GM18508 (cell line): ENCODE results near the gene KRT17.
"Not testable (repeated sequence)": the region's sequence is repeated elsewhere in the genome, so short reads cannot be mapped to it uniquely, and the experiment has no call there.

Source experiments
- ATAC-seq: cut with Tn5 transposase; IDR thresholded peaks from one replicate; pipeline ENCODE4 v1.9.1; 2021; ENCODE audit warnings: moderate number of reproducible peaks; ENCODE audit not compliant: insufficient read depth, unreplicated experiment

The KRT17 gene

DNA sequence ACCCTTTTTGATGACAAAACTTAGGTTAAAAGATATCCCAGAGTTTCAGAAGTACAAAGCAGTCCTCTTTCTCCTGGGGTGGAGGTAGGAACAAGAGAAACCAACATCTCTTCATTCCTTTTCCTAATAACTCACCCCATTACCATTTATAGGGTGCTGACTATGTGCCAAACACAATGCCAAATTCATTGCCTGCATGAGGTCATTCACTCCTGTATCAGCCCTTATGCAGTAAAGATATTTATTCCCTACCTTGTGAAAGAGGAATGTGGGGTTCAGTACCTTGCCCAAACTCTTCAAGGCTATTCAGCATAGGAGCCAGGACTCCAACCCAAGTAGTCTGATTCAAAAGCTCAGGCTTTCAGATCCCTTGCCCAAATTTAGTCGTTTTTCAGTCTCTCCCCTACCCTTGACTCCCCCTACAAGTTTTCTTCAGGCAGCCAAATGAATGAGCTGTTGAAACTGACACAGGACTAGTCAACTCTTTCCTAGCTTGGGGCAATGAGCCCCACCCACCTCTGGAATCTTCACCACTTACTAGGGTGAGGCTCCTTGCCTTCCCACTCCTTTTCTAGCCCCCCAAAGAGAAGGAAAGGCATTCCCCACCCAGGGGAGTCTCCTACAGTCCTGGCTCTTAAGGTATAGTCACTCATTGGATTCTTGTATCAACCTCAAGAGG lies 43.5 kb downstream of the KRT17 start:
- no peak for ATAC-seq

DNA sequence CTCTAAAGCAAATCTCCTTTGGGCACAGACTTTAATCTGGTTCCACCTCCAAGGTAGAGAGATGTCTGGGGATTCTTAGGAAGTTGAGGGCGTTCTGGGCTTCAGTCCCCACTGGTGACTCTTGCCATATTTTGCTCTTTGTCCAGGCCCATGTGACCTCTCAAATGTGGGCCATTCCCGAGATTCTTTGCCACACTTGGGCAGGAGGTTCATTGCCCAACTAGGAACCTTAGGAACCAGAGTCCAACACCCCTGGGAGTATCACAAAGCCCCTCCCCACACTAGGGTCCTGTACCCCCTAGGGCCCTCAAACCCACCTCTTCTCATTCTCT lies 44.2 kb downstream of the KRT17 start:
- ATAC-seq, result no peak

DNA sequence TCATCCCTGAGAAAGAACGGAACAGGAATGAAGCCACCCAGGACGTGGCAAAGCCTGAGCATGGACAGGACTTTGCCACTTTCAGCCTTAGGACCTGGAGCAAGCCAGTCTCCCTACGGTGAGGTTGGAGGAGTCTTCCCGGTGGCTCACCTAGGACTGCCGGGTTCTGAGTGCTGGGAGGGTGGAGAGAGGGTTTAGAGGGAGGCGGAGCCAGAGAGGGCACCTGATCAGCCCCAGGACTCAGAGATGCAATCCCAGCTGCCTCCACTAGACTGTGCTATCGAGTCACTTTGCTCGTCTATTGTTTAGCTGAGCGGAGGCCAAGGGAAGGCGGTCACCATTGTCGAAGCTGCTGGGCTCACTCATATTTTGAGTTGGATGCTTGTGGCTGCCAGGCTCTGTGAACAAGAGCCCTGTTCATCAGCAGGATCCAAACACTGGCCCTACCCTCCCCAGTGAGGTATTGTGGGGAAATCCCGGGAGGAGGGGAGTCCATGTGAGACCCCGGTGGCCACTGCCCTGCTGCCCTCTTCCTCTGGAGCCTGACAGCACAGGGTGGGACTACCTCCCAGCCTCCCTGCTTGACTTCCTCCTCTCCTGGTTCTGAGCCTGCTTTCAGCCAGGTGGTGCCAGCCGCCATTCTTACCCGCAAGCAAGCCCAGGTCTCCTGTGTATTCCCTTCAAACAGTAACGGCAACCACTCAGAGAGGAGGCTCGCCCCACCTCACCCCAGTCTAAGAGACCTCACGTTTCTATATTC lies 44.7 kb downstream of the KRT17 start:
- ATAC-seq, result no peak

DNA sequence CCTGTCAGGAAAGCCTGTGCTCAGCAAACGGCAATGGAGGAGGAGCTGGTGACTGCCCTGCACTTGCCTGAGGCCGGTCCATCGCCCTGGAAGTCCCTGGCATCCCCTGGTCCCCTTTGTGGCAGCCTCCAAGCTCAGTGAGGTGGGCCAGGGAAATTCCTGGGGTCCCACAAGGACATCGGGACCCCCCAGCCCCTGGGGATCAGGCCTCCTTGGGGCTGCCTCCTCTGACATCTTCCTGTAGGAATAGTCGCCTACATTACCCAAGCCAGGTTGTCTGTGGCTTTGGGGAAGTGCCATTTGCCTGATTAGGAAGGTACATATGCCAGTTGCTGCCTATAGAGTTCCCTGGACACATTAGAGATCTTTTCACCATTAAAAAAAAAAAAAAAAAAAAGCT lies 45.4 kb downstream of the KRT17 start:
- no peak for ATAC-seq

DNA sequence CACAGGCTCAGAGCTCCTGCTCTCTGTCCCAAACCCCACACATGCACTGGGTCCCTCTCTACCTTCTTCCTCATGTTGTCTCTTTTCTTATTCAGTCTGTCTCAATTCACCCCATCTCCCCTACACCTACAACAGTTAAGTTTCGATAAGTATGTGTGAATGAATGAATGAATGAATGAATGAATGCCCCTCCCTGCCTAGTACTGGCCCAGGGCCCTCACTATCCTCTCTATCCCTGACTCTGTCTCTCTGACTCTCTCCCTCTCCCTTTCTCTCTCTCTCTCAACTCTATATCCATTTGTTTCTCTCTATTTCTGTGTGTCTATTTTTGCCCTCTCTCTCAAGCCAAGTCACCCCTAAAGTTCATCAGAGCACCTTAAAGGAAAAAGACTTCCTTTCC lies 45.8 kb downstream of the KRT17 start:
- ATAC-seq, result no peak

DNA sequence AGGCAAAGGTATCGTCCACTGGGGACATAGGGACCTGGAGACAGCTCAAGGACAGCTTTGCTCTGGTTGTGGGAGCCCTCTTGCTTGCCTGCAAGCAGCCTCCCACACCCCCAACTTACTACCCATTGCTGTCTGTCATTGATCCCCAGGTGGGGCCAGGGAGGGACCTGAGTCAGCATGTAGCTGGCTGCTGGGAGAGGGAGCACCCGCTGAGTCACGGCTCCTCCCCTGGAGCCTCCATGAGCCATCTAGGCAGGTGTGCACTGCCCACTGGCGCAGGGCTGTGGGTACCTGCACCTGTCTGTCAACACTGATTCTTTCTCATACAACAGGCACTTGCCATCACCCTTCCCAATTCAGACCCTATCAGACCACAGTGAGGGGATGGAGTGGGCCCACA lies 47.6 kb downstream of the KRT17 start:
- ATAC-seq, result not testable (repeated sequence)

DNA sequence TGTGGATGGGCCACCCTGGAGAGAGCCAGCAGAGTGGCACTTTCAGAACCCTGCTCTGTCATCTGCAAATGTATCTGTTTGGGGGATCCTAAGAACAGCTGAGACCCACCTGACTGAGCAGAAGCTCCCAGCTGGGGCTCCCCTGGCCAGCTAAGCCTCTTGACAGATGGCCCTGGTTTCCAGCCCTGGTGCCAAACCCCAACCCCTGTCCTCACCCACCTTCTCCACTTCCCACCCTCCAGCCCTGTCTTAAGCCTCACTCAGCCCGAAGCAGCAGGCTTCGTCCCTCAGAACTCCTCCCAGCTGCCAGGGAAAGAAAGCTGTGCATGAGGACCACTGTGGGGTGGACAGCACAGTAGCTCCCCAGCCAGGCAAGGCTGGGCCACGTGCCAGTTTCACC lies 49.0 kb downstream of the KRT17 start:
- ATAC-seq, result no peak

DNA sequence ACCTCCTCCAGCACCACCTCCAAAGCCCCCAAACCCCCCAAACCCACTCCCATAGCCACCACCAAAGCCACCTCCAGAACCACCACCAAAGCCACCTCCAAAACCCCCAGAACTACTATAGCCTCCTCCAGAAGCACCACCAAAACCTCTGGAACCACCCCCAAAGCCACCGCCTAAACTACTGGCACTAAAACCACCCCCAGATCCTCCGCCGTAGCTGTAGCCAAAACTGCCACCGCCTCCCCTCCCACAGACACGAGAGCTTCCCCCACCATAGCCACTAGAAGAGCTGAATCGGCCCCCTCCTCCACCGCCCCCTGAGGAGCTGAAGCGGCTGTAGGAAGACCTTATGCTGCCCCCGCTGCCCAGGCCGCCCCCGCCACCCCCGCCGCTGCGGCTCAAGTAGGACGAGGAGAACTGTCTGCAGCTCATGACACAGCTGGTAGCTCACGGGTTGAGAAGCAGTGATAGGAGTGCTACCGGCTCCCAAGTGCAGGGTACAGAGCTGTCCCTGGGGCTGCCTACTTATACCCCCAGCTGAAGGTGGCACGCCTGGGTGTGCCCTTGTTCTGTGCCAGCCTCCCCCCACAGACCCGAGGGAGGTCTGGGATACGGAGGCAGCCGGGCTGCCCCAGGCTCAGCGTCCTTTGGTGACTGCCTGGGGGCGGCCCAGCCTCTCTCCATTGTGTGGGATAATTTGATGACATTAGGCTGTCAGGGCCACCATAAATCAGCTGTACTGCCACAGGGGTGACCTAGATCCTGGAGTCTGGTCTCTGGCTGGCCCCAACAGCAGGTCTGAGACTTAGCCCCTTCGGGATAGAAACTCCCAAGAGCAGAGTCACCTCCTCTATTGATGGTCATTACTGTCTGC lies 52.6 kb downstream of the KRT17 start, which contains the start of gene KRT9:
TSS of gene KRT9 (minus strand) at position 499 of the 874 bp plus-strand sequence. CDS start at position 432, 67 bp downstream.
- no peak for ATAC-seq
